Measurements from ENCODE around the gene PSME3IP1.
"Not testable (repeated sequence)": the region's sequence is repeated elsewhere in the genome, so short reads cannot be mapped to it uniquely, and the experiment has no call there.

Gene PSME3IP1

GRCh38 chr16:57196753-57197152 lies 10.9 kb upstream of the PSME3IP1 start:
- DNase-seq: no peak

- DNase-seq: no peak
Measured at GRCh38 chr16:57196286-57196685, 10.4 kb upstream of the PSME3IP1 start.

GRCh38 chr16:57194512-57194911 lies 8.7 kb upstream of the PSME3IP1 start:
- no peak for DNase-seq

GRCh38 chr16:57192720-57193486 lies 7.1 kb upstream of the PSME3IP1 start:
- no peak for DNase-seq

- DNase-seq: no peak
Measured at GRCh38 chr16:57192146-57192545, 6.3 kb upstream of the PSME3IP1 start.

- no peak for DNase-seq
Measured at GRCh38 chr16:57191056-57191571, 5.3 kb upstream of the PSME3IP1 start.

GRCh38 chr16:57190136-57190535 lies 4.3 kb upstream of the PSME3IP1 start:
- DNase-seq: no peak

GRCh38 chr16:57189527-57189926 lies 3.7 kb upstream of the PSME3IP1 start:
- not testable (repeated sequence) for DNase-seq

- no peak for DNase-seq
Measured at GRCh38 chr16:57188711-57189002, 2.8 kb upstream of the PSME3IP1 start.

- DNase-seq: not testable (repeated sequence)
Measured at GRCh38 chr16:57187902-57188710, 2.3 kb upstream of the PSME3IP1 start.

GRCh38 chr16:57186872-57187854 lies 1.3 kb upstream of the PSME3IP1 start:
- peak; percentile 62 for DNase-seq

GRCh38 chr16:57185446-57185944 lies 344 bp downstream of the PSME3IP1 start:
- peak; percentile 80 for DNase-seq

GRCh38 chr16:57184887-57185445 lies 873 bp downstream of the PSME3IP1 start:
- no peak for DNase-seq

- DNase-seq: no peak
Measured at GRCh38 chr16:57184113-57184512, 1.7 kb downstream of the PSME3IP1 start.

GRCh38 chr16:57179215-57179828 lies 6.5 kb downstream of the PSME3IP1 start:
- DNase-seq: no peak

- DNase-seq: no peak
Measured at GRCh38 chr16:57178793-57179212, 7.0 kb downstream of the PSME3IP1 start.

GRCh38 chr16:57178196-57178595 lies 7.6 kb downstream of the PSME3IP1 start:
- DNase-seq: no peak

GRCh38 chr16:57175896-57176295 lies 9.9 kb downstream of the PSME3IP1 start:
- no peak for DNase-seq

- DNase-seq: no peak
Measured at GRCh38 chr16:57172721-57173290, 13.0 kb downstream of the PSME3IP1 start.

GRCh38 chr16:57169327-57169726 lies 16.5 kb downstream of the PSME3IP1 start:
- DNase-seq: no peak

- no peak for DNase-seq
Measured at GRCh38 chr16:57167953-57168352, 17.9 kb downstream of the PSME3IP1 start.
